H7 (cell line): Measurements from ENCODE around the gene GHITM. TPM values are rescaled to one million over a fixed set of nuclear protein-coding genes. Genes with fewer than 3 reads are reported as not detected.
"Not testable (repeated sequence)": the region's sequence is repeated elsewhere in the genome, so short reads cannot be mapped to it uniquely, and the experiment has no call there.

Experiments used
- DNase-seq: peaks from one replicate; pipeline ENCODE4 v3.0.0; 2012
- H3K27me3 ChIP-seq: 2 replicates; pipeline ENCODE4 v1.6.0; 2011; ENCODE audit warnings: mild to moderate bottlenecking, low read length; ENCODE audit not compliant: control insufficient read depth, insufficient read depth
- H3K36me3 ChIP-seq: replicated peaks from 2 replicates; pipeline ENCODE4 v1.5.1; 2011; ENCODE audit warnings: low read length; ENCODE audit not compliant: control insufficient read depth, insufficient read depth
- H3K4me3 ChIP-seq: 2 replicates; pipeline ENCODE4 v1.5.1; 2011; ENCODE audit warnings: low read depth, mild to moderate bottlenecking, control low read depth, low read length, moderate library complexity; ENCODE audit not compliant: insufficient read depth
- total RNA-seq: library from RNA; depleted of rRNA; stranded (reverse); fragments of >200 nt; shearing (Covaris generic); gene quantifications from 2 replicates; pipeline ENCODE4 v1.2.3, GENCODE V29; 2014; rRNA removed

The GHITM gene, protein sequence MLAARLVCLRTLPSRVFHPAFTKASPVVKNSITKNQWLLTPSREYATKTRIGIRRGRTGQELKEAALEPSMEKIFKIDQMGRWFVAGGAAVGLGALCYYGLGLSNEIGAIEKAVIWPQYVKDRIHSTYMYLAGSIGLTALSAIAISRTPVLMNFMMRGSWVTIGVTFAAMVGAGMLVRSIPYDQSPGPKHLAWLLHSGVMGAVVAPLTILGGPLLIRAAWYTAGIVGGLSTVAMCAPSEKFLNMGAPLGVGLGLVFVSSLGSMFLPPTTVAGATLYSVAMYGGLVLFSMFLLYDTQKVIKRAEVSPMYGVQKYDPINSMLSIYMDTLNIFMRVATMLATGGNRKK
- total RNA-seq, result 165 and 173 TPM in 2 replicates

DNA sequence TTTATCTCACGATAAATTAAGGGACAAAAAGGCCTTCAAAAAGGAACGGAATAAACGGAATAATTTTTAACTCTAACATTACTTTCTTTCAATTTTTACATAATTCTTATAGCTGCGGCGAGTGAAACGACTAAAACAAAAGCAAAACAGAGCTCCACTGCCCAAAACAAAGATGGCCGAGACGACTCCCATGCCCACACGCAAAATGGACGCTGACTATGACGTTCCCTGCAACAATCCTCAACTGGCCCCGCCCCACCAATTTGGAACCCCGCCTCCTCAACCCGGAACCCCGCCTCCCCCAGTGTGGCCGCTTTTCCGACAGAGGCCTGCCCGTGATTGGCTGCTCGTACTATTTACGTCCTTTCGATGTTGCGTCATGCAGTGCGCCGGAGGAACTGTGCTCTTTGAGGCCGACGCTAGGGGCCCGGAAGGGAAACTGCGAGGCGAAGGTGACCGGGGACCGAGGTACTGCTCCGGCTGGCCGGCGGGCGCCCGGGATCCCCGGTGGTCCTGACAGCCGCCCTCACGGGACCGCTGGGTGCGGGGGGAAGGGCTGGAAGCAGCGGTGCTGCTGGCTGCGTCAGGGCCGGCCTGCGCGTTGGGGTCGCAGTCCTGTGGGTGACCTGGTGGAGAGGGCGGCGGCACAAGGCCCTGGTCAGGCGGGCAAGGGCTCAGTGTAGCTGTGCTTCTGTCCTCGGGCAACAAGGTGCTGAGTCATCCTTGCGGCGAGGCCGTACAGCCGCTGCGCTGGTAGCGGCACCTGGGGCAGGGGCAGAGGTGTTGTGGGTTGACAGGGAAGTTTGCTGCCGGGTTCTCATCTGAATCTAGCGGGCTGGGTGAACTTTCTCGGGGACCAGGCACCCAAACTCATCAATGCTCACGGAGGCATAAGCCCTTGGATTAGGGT lies at the start of gene GHITM:
TSS of gene GHITM (plus strand) at position 384 of the 910 bp plus-strand sequence. CDS start 1,992 bp downstream, outside the sequence.
- DNase-seq, result peak; percentile 91
- Histone ChIP-seq H3K36me3 (peaks cover 7% of the 10 kb centered on the region), H3K4me3 (peak within 1 kb of the TSS; percentile 98), H3K27me3 (no peaks in the 10 kb centered on the region)

DNA sequence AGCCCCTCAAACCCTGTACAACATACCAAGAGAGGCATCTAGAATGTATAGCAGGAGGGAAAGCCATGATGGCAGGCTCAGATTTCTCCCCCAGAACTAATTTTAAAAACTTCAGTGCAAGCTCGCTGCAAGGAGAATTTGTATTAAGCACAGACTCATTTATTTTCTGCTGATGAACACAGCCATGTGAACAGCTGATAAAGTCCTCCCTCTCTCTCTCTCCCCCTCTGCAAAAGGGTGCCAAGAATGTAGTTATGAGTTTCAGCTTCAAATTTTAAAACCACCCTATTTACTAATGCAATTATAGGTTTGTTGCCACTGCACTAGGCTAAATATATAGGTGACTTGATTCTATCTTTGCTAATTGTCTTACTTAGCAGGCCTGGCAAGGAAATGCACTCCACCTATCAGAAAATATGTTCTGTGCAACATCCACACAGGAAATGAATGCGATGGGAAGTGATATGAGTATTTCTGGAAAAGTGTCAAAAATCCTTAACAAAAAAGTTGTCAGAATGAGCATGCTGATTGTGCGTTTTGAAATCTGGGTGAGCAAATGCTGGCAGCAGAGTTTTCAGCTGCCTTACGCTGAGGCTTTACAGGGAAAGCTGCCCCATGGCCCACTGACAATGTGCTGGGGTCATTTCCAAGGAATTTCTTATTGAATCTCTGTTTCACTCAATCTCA lies 43.4 kb upstream of the GHITM start:
- no peak for DNase-seq
- Histone ChIP-seq H3K27me3 (no peaks in the 10 kb centered on the region), H3K4me3 (no peak overlapping the region), H3K36me3 (no peaks in the 10 kb centered on the region)

DNA sequence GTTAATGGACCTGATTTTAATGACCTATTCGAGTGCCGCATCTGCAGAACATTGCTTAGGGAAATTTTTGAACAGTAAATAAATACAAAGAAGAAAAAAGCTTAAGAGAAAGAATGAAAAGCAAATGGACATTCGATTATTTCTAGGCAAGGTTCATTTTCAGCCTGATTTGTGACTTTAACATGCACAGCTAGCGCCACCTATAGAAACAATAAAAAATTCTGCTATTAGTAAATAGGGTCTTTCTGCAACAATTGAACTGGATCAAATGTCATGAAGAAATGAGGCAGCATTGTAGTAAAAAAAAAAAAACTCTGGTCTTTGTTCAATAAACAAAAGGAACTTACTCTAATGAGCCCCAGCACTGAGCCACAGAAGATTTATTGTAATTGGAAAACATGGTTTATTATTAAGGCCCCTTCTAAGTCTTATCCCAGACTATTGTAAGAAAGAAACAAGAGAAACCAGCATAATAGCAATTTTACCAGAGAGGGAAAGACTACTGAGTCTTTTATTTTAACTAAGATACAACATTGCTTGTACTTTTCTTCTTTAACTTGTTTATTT lies 41.4 kb upstream of the GHITM start:
- Histone ChIP-seq H3K36me3 (no peaks in the 10 kb centered on the region), H3K4me3 (no peak overlapping the region), H3K27me3 (no peaks in the 10 kb centered on the region)
- peak; percentile 26 for DNase-seq

DNA sequence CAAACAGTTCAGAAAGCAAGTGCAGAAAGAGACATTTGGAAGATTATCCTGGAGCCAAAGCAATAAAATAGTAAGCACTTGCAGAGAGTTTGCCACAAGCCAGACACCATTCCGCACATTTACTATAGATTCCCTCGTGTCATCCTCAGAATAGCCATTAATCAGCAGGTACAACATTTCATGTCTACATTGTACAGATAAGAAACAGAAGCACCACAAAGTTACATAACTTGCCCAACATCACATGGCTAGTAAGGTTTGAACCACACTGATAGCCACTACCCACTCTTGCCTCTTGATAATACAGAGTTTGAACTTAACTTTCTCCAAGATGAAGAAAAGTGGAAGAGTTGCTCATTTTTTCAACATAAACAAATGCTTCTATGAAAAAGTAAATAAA lies 40.6 kb upstream of the GHITM start:
- H3K4me3 ChIP-seq, result no peak overlapping the region
- no peaks in the 10 kb centered on the region for H3K36me3 ChIP-seq
- H3K27me3 ChIP-seq, result no peaks in the 10 kb centered on the region
- no peak for DNase-seq

DNA sequence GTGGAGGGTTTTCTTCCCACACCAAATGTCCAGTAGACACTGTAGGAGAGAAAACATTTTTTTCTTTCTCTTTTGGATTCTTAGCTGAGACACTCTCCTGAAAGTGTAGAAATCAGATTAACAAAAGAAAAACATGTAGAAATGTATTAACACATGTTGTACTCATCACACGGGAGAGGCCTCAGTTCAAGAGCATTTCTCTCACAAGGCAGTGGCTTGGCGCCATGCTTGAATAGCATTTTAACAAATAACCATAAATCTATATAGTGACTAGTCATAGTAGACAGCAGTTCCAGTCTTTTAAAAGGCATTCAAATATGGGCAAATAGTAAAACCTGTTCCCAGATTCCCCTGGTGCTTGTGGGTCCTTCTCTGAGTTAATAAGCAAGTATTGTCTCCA lies 38.3 kb upstream of the GHITM start:
- Histone ChIP-seq H3K36me3 (no peaks in the 10 kb centered on the region), H3K27me3 (no peaks in the 10 kb centered on the region), H3K4me3 (no peak overlapping the region)
- DNase-seq, result no peak

DNA sequence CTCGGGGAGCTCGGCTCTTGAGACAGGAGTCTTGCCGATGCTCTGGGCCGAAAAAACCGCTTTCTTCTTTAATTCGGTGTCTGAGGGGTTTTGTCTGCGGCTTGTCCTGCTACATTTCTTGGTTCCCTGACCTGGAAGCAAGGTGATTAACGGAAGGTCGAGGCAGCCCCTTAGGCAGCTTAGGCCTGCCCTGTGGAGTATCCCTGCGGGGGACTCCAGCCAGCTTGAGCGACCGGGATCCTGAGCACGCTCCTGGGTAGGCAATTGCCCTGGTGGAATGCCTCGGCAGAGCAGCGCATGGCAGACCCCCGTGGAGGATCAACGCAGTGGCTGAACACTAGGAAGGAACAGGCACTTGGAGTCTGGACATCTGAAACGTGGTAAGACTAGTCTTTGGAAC lies 30.5 kb upstream of the GHITM start:
- DNase-seq, result no peak

DNA sequence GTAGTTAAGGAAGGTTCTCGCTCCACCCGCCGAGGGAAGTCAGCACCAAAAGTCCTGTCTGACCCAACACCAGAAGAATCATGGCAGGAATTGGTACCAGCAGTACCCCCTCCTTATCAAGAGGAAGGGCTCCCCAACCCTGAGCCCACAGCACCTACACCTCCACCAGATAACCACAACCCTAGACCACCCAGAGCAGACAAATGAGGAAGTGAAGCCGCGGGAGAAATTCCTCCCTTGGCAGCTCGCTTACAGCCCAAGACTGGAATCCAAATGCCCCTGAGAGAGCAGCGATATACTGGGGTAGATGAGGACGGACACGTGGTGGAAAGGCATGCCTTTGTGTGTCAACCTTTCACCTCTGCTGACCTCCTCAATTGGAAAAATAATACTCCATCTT lies 29.5 kb upstream of the GHITM start:
- not testable (repeated sequence) for H3K27me3 ChIP-seq, H3K36me3 ChIP-seq, H3K4me3 ChIP-seq, DNase-seq

More for the DNA sequence above, 30.5 kb upstream of the GHITM start:
- H3K4me3 ChIP-seq, result no peak overlapping the region
- H3K36me3 ChIP-seq, result no peaks in the 10 kb centered on the region
- H3K27me3 ChIP-seq, result no peaks in the 10 kb centered on the region

DNA sequence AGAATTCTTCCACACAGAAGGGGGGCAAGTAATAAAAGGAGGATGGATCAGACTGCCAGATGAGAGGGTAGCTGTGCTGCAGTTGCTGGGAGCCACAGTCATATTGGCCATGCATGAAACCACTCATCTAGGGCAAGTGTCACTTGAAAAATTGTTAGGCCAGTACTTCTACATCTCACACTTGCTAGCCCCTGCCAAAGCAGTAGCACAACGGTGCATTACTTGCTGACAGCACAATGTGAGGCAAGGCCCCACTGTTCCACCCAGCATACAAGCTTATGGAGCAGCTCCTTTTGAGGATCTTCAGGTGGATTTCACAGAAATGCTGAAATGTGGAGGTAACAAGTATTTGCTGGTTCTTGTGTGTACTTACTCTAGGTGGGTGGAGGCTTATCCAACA lies 25.8 kb upstream of the GHITM start:
- not testable (repeated sequence) for H3K27me3 ChIP-seq

DNA sequence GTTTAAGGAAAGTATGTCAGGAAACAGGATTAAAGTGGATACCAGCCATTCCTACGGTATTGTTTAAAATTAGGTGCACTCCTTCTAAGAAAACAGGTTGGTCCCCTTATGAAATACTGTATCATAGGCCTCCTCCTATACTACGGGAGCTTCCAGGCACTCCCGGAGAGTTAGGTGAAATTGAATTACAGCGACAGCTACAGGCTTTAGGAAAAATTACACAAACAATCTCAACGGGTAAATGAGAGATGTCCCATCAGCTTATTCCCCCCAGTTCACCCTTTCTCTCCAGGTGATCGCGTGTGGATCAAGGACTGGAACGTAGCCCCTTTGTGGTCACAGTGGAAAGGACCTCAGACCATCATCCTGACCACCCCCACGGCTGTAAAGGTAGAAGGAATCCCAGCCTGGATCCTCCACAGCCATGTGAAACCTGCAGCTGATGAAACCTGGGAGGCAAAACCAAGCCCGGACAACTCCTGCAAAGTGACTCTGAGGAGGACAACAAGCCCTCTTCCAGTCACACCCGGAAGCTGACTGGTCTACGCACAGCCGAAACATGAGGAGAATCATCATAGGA lies 25.1 kb upstream of the GHITM start:
- H3K4me3 ChIP-seq, result no peak overlapping the region
- no peaks in the 10 kb centered on the region for H3K27me3 ChIP-seq
- DNase-seq, result peak; percentile 23
- no peaks in the 10 kb centered on the region for H3K36me3 ChIP-seq

More for the DNA sequence above, 25.8 kb upstream of the GHITM start:
- not testable (repeated sequence) for H3K36me3 ChIP-seq, DNase-seq, H3K4me3 ChIP-seq

DNA sequence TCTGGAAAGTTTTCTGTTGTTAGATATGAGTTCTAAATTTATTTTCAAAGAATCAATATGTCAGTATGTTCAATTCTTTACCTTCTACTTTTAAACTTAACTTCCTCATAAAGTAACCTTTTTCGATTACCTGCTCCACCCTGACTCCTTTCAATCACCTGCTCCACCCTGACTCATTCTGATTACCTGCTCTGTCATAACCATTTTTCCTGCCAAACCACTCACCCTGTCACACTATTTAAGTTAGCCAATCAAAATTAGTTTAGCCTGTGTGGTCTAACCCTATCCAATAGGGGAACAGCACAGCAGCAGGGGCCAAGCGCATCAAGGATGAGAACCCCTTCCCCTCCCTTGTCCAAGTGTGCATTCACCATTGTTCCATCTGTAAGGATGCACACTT lies 22.1 kb upstream of the GHITM start:
- H3K27me3 ChIP-seq, DNase-seq, H3K36me3 ChIP-seq, H3K4me3 ChIP-seq: not testable (repeated sequence)

DNA sequence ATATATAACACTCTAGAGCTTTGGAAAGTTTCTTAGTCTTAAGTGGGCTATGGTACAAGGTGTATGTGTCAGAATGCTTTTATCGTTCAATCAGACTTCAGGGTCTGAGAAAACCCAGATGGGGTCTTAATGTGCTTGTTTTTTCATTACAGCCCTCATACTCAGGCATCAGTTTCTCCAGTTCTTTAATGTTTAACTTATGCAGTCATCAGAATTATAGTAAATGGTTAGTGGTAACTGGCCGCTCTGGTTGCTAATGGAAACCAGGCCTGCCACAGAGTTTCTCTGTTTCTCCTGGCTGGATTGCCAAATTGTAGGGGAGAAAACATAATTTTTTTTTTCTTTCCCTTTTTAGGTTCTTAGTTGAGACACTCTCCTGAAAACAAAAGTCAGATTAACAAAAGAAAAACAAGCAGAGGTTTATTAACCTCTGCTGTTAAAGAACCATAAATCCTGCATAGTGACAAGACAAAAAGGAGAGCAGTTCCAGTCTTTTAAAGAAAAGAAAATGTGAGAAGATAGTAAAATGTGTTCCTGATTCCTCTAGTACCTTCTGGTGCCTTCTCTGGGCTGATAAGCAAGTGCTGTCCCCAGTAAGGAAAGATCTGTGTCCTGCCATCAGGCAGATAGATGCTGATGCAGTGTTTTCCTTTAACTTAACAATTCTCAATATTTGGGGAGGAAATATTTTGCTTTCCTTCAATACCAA lies 21.5 kb upstream of the GHITM start:
- Histone ChIP-seq H3K36me3 (no peaks in the 10 kb centered on the region), H3K4me3 (no peak overlapping the region), H3K27me3 (no peaks in the 10 kb centered on the region)
- no peak for DNase-seq

DNA sequence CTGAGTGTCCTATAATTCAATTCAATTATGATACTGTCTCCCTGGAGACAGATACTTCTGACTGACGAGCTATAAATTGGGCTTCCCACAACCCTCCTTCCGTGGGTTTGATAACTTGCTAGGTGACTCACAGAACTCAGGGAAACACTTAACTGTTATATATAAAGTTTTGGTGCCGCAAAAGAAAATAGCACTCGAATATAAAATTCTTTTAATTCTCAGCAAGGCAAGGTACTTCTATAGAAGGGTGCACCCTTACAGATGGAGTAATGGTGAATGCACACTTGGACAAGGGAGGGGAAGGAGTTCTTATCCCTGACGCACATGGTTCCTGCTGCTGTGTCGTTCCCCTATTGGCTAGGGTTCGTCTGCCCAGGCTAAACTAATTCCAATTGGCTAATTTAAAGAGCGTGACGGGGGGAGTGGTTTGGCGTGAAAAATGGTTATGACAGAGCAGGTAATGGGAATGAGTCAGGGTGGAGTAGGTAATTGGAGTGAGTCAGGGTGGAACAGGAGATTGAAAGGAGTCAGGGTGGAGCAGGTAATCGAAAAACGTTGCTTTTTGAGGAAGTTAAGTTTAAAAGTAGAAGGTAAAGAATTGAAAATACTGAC lies 20.8 kb upstream of the GHITM start:
- H3K27me3 ChIP-seq, result no peaks in the 10 kb centered on the region
- no peaks in the 10 kb centered on the region for H3K36me3 ChIP-seq
- H3K4me3 ChIP-seq, result no peak overlapping the region
- DNase-seq, result no peak

DNA sequence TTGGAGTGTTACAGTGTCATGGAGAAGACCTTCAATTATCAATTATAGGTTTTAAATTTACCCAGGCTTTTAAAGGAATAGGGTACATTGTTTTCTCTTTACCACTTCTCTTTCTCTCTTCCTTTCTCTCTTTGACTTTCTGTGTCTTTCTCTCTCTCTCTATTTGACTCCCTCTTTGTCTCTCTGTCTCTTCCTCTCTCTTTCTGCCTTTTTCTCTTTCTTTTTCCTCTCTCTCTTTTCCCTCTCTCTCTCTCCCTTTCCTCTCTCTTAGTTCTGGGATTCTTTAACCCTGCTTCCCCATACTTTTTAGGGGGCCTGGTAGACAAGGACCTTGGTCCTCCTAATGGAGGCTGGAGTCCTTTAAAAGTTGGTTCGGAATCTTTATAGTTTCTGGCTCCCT lies 15.9 kb upstream of the GHITM start:
- DNase-seq, result no peak
- Histone ChIP-seq H3K4me3 (no peak overlapping the region), H3K27me3 (no peaks in the 10 kb centered on the region), H3K36me3 (no peaks in the 10 kb centered on the region)
